ENCODE results near the gene PDE1A. TPM values are rescaled to one million over a fixed set of nuclear protein-coding genes. Genes with fewer than 3 reads are reported as not detected.
"Not testable (repeated sequence)": the region's sequence is repeated elsewhere in the genome, so short reads cannot be mapped to it uniquely, and the experiment has no call there.

PDE1A gene
- total and polyA plus RNA-seq, 4 donors: 1.0 to 11.8 (median 3.6) TPM

DNA sequence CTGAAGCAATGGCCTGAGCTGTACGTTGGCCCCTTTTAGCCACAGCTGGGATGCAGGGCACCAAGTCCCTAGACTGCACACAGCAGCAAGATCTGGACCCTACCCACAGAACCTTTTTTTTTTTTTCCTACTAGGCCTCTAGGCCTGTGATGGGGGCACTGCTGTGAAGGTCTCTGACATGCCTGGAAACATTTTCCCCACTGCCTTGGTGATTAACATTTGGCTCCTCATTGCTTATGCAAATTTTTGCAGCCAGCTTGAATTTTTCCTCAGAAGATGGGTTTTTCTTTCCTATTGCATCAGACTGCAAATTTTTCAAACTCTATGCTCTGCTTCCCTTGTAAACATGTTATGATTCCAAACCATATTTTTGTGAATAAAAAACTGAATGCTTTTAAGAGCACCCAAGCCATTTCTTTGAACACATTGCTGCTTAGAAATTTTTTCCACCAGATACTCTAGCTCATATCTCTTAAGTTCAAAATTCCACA lies 33.5 kb downstream of the PDE1A start:
- WGBS, 2 donors: 78 to 83% methylated on average over 1 of the region's 1 CpG
- TF ChIP-seq, protein P1, sequence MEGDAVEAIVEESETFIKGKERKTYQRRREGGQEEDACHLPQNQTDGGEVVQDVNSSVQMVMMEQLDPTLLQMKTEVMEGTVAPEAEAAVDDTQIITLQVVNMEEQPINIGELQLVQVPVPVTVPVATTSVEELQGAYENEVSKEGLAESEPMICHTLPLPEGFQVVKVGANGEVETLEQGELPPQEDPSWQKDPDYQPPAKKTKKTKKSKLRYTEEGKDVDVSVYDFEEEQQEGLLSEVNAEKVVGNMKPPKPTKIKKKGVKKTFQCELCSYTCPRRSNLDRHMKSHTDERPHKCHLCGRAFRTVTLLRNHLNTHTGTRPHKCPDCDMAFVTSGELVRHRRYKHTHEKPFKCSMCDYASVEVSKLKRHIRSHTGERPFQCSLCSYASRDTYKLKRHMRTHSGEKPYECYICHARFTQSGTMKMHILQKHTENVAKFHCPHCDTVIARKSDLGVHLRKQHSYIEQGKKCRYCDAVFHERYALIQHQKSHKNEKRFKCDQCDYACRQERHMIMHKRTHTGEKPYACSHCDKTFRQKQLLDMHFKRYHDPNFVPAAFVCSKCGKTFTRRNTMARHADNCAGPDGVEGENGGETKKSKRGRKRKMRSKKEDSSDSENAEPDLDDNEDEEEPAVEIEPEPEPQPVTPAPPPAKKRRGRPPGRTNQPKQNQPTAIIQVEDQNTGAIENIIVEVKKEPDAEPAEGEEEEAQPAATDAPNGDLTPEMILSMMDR (IDR thresholded peaks at IDR 0.05; ENCODE audit: control extremely low read depth, extremely low read depth): no peak
- ATAC-seq (ENCODE audit: insufficient read depth, low FRiP score) (no peak), DNase-seq (no peak)
- H3K27me3 ChIP-seq (ENCODE audit: control insufficient read depth in 3 of 3, insufficient read depth in 3 of 3, low read length in 2 of 3): no peaks in the 10 kb centered on the region
- no peak overlapping the region for H3K27ac ChIP-seq (ENCODE audit: low read depth in 1 of 2, low read length in 1 of 2)
- no peak overlapping the region for H3K4me3 ChIP-seq
- no peaks in the 10 kb centered on the region for H3K4me1 ChIP-seq (ENCODE audit: control insufficient read depth in 5 of 5, insufficient read depth in 5 of 5, low read length in 5 of 5)
- no peaks in the 10 kb centered on the region for H3K9me3 ChIP-seq (ENCODE audit: control insufficient read depth in 4 of 4, insufficient read depth in 3 of 4, low read length in 3 of 4)
- no peak overlapping the region for H3K9ac ChIP-seq (ENCODE audit: insufficient read depth in 1 of 2, low read length in 2 of 2)
- no peaks in the 10 kb centered on the region for H3K36me3 ChIP-seq (ENCODE audit: control insufficient read depth in 4 of 4, insufficient read depth in 4 of 4, low read length in 4 of 4)

DNA sequence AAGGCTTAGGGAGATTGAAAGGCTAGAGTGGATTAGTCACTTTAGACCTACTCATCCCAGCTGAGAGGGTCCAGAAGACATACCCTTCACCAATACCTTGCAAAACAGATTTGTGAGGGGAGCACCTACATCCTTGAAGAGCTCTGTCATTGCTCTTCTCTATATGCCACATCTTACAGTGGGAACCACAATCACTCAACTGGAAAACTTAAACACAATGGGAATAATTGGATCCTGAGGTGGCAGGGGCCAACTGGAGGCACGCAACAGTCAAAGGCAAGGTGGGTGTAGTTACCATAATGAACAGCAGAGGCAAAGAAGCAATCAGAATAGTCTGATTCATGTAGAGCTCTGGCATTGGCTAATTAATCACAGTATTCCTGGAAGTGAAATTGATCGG lies 35.4 kb downstream of the PDE1A start:
- Histone ChIP-seq H3K9me3 (ENCODE audit: control insufficient read depth in 4 of 4, insufficient read depth in 3 of 4, low read length in 3 of 4) (no peaks in the 10 kb centered on the region), H3K4me3 (no peak overlapping the region), H3K27me3 (ENCODE audit: control insufficient read depth in 3 of 3, insufficient read depth in 3 of 3, low read length in 2 of 3) (no peaks in the 10 kb centered on the region), H3K4me1 (ENCODE audit: control insufficient read depth in 5 of 5, insufficient read depth in 5 of 5, low read length in 5 of 5) (no peaks in the 10 kb centered on the region), H3K27ac (ENCODE audit: low read depth in 1 of 2, low read length in 1 of 2) (no peak overlapping the region), H3K36me3 (ENCODE audit: control insufficient read depth in 4 of 4, insufficient read depth in 4 of 4, low read length in 4 of 4) (no peaks in the 10 kb centered on the region), H3K9ac (ENCODE audit: insufficient read depth in 1 of 2, low read length in 2 of 2) (no peak overlapping the region)
- ATAC-seq (ENCODE audit: insufficient read depth, low FRiP score): no peak
- DNase-seq: no peak
- 46 to 78% methylated on average over 2 of the region's 2 CpGs for WGBS, 2 donors
- TF ChIP-seq, protein P1 (IDR thresholded peaks at IDR 0.05; ENCODE audit: control extremely low read depth, extremely low read depth): no peak

- H3K4me1 ChIP-seq (ENCODE audit: control insufficient read depth in 5 of 5, insufficient read depth in 5 of 5, low read length in 5 of 5); H3K27ac ChIP-seq (ENCODE audit: low read depth in 1 of 2, low read length in 1 of 2); DNase-seq; H3K4me3 ChIP-seq; H3K9ac ChIP-seq (ENCODE audit: insufficient read depth in 1 of 2, low read length in 2 of 2); H3K9me3 ChIP-seq (ENCODE audit: control insufficient read depth in 4 of 4, insufficient read depth in 3 of 4, low read length in 3 of 4); ATAC-seq (ENCODE audit: insufficient read depth, low FRiP score); H3K36me3 ChIP-seq (ENCODE audit: control insufficient read depth in 4 of 4, insufficient read depth in 4 of 4, low read length in 4 of 4); H3K27me3 ChIP-seq (ENCODE audit: control insufficient read depth in 3 of 3, insufficient read depth in 3 of 3, low read length in 2 of 3): not testable (repeated sequence)
- 90 to 93% methylated on average over 29 to 42 of the region's 42 CpGs for WGBS, 2 donors
These were observed 40.5 kb downstream of the PDE1A start for GRCh38 chr2:182386267-182386880.

DNA sequence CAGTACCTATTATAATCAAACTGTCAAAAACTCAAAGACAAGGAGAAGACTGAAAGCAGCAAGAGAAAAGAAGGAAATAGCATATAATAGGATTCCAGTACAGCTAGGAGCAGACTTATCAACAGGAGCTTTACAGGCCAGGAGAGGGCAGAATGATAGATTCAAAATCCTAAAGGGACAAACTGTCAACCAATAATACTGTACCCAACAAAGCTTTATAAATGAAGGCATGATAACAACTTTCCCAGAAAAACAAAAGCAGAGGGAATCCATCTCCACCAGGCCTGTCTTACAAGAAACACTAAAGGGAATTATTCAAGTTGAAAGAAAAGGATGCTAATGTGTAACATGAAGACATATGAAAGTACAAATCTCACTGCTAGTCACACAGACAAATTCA lies 42.0 kb downstream of the PDE1A start:
- H3K9me3 ChIP-seq (ENCODE audit: control insufficient read depth in 4 of 4, insufficient read depth in 3 of 4, low read length in 3 of 4): peaks cover 0 to 8% (median 3%) of the 10 kb centered on the region in 4 donors
- no peak for ATAC-seq (ENCODE audit: insufficient read depth, low FRiP score)
- peaks cover 0 to under 1% (median 0%) of the 10 kb centered on the region in 5 donors for H3K4me1 ChIP-seq (ENCODE audit: control insufficient read depth in 5 of 5, insufficient read depth in 5 of 5, low read length in 5 of 5)
- no peak for DNase-seq
- H3K9ac ChIP-seq (ENCODE audit: insufficient read depth in 1 of 2, low read length in 2 of 2): no peak overlapping the region
- H3K27ac ChIP-seq (ENCODE audit: low read depth in 1 of 2, low read length in 1 of 2): no peak overlapping the region
- no peaks in the 10 kb centered on the region for H3K27me3 ChIP-seq (ENCODE audit: control insufficient read depth in 3 of 3, insufficient read depth in 3 of 3, low read length in 2 of 3)
- no peaks in the 10 kb centered on the region for H3K36me3 ChIP-seq (ENCODE audit: control insufficient read depth in 4 of 4, insufficient read depth in 4 of 4, low read length in 4 of 4)
- no peak overlapping the region for H3K4me3 ChIP-seq
- TF ChIP-seq, protein P1 (IDR thresholded peaks at IDR 0.05; ENCODE audit: control extremely low read depth, extremely low read depth): no peak

Data from lung (tissue), 12 donors.